IPS-18c (cell line): ENCODE measurements around the gene TUBA1A.
"Not testable (repeated sequence)": the region's sequence is repeated elsewhere in the genome, so short reads cannot be mapped to it uniquely, and the experiment has no call there.

ENCODE experiments used
- H3K4me3 ChIP-seq: 2 replicates; pipeline ENCODE4 v1.7.0; 2013; ENCODE audit warnings: low read depth, mild to moderate bottlenecking, low read length, moderate library complexity; ENCODE audit not compliant: insufficient read depth
- H3K9me3 ChIP-seq: one replicate; pipeline ENCODE4 v1.6.1; 2013; ENCODE audit warnings: mild to moderate bottlenecking, low read length, moderate library complexity; ENCODE audit not compliant: control insufficient read depth, insufficient read depth

The TUBA1A gene

GRCh38 chr12:49183214-49183950 lies 5.5 kb downstream of the TUBA1A start:
- not testable (repeated sequence) for H3K9me3 ChIP-seq, H3K4me3 ChIP-seq

DNA sequence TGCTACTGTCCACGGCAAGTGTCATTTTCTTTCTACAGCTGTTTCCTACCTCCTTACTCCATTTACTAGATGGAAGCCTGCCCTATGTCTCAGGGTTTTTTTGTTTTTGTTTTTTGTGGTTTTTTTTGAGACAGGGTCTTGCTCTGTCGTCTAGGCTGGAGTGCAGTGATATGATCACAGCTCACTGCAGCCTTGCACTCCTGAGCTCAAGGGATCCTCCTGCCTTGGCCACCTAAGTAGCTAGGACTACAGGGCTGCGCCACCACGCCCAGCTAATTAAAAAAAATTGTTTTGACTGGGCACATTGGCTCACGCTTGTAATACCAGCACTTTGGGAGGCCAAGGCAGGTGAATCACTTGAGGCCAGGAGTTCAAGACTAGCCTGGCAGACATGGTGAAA lies 14.7 kb downstream of the TUBA1A start:
- H3K9me3 ChIP-seq, result peaks cover 2% of the 10 kb centered on the region
- no peak overlapping the region for H3K4me3 ChIP-seq

DNA sequence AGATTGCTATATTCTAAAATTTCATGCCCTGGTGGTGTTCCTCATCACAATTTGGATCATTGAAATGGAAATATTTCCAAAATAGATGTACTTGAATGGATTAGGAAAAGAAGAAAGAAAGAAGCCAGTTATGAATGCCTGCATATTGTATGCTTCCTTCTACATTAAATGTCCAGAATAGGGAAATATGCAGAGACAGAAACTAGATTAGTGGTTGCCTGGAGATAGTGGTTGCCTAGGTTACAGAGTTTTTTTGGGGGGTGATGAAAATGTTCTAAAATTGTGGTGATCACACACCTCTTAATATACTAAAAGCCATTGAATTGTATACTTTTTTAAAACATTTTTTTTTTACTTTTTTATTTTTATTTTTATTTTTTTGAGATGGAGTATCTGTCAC lies 18.0 kb downstream of the TUBA1A start:
- Histone ChIP-seq H3K4me3 (no peak overlapping the region), H3K9me3 (no peaks in the 10 kb centered on the region)

DNA sequence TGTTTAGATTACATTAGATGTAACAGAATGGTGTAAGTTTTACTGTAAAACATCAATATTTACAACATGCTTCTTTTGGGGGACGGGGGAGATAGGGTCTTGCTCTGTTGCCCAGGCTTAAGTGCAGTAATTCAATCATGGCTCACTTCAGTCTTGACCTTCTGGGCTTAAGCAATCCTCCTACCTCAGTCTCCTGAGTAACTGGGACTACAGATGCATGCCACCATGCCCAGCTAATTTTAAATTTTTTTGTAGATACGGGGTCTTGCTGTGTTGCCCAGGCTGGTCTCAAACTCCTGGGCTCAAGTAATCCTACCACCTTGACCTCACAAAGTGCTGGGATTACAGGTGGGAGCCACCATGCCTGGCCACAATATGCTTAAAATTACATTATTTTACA lies 23.8 kb downstream of the TUBA1A start:
- Histone ChIP-seq H3K4me3 (no peak overlapping the region), H3K9me3 (no peaks in the 10 kb centered on the region)

DNA sequence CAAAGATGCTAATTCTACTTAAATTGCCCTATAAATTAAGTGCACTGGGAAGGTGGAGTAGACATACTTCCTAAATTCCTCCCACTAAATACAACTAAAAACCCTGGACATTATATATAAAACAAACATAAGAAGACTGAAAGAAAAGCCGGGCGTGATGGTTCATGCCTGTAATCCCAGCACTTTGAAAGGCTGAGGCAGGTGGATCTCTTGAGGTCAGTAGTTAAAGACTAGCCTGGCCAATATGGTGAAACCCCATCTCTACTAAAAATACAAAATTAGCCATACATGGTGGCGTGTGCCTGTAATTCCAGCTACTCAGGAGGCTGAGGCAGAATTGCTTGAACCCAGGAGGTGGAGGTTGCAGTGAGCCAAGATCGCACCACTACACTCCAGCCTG lies 27.0 kb downstream of the TUBA1A start:
- not testable (repeated sequence) for H3K4me3 ChIP-seq, H3K9me3 ChIP-seq

DNA sequence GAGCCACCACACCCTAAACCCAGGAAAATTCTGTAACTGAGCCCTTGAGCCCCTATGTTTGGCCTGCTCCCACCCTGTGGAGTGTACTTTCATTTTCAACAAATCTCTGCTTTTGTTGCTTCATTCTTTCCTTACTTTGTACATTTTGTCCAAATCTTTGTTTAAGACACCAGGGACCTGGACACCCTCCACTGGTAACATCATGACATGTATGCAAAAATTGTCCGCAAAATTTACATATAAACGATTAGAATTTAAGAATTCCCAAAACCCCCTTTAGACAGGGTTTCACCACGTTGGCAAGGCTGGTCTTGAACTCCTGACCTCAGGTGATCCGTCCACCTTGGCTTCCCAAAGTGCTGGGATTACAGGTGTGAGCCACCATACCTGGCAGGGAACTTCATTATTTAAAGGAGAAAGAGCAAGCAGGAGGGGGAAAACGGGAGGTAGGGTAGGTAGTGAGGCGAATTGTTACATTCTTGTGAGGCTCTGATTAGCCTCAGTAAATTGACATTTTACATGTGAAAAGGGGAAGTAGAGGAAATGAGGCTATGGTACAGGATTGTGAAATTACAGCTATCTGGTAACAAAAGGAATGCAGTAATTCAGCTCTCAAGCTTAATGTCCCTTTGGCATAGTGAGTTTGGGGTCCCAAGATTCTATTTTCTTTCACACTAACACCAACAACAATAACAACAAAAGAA lies 27.6 kb downstream of the TUBA1A start:
- Histone ChIP-seq H3K4me3 (no peak overlapping the region), H3K9me3 (no peaks in the 10 kb centered on the region)

- Histone ChIP-seq H3K4me3 (no peak overlapping the region), H3K9me3 (no peaks in the 10 kb centered on the region)
Measured at GRCh38 chr12:49160399-49160798, 28.5 kb downstream of the TUBA1A start.

GRCh38 chr12:49154221-49154620 lies 34.7 kb downstream of the TUBA1A start:
- H3K4me3 ChIP-seq, result no peak overlapping the region
- H3K9me3 ChIP-seq, result peaks cover 3% of the 10 kb centered on the region

DNA sequence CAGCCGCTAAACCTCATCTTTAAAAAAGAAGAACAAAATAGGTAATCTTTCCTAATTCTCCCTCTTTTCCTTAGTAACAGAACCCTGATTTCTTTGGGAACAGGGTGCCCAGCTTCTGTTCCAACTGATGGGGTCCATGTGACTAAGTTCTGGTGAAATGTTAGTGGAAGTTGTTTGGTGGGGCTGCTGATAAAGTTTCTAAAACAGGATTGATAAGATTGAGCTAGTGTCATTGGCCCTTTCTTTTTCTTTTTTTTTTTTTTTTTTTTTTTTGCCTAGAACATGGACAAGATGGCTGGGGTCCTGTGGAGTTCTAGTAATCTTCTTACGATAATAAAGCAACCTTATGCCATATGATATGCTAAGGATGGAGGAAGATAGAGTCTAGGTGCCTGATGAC lies 41.5 kb downstream of the TUBA1A start:
- H3K4me3 ChIP-seq, result no peak overlapping the region
- peaks cover 3% of the 10 kb centered on the region for H3K9me3 ChIP-seq

- no peak overlapping the region for H3K4me3 ChIP-seq
- H3K9me3 ChIP-seq, result peaks cover 3% of the 10 kb centered on the region
Measured at GRCh38 chr12:49146406-49146805, 42.5 kb downstream of the TUBA1A start.

DNA sequence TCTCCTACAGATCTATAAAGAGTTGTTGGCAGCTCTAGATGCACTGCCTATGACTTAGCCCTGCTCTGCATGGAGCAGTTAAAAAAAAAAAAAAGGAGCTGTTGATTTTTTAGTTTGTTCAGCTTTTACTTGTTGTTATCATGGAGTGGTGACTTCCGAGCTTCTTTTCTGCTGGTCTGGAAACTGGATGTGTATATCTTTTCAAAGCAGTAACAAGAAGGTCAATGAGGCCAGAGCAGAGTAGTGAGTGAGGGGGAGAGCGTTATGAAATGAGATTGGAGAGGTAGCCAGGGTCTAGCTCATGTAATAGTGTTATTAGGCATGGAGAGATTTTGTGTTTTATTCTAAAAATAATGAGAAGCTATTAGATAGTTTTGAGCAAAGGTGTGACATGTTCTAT lies 44.5 kb downstream of the TUBA1A start:
- H3K4me3 ChIP-seq, result no peak overlapping the region
- no peaks in the 10 kb centered on the region for H3K9me3 ChIP-seq

- H3K4me3 ChIP-seq, result no peak overlapping the region
- no peaks in the 10 kb centered on the region for H3K9me3 ChIP-seq
Measured at GRCh38 chr12:49138999-49139398, 49.9 kb downstream of the TUBA1A start.

- Histone ChIP-seq H3K9me3 (no peaks in the 10 kb centered on the region), H3K4me3 (no peak overlapping the region)
Measured at GRCh38 chr12:49138587-49138986, 50.3 kb downstream of the TUBA1A start.

- no peaks in the 10 kb centered on the region for H3K9me3 ChIP-seq
- no peak overlapping the region for H3K4me3 ChIP-seq
Measured at GRCh38 chr12:49137476-49137875, 51.4 kb downstream of the TUBA1A start.

DNA sequence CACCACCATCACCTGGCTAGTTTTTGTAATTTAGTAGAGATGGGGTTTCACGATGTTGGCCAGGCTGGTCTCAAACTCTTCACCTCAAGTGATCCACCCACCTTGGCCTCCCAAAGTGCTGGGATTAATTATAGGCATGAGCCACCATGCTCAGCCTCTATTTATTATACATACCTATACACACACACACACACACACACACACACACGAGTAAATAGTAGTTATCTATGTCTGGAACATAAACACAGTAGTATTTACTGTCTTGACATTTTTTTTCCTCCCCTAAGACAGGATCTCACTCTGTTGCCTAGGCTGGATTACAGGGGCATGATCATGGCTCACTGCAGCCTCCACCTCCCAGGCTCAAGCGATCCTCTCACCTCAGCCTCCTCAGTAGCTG lies 51.9 kb downstream of the TUBA1A start:
- H3K9me3 ChIP-seq, H3K4me3 ChIP-seq: not testable (repeated sequence)
